Caco-2 (cell line): ENCODE data around the gene PLCB1. TPM values are rescaled to one million over a fixed set of nuclear protein-coding genes. Genes with fewer than 3 reads are reported as not detected.
A peak's percentile ranks its signal among the peaks of the same experiment; 100 is the strongest.

ENCODE experiments used
- BruUV-seq: library from RNA; stranded (reverse); fragments of 400-500 nt; replicated peaks from 2 replicates; lab custom pipeline; 2021; lab: Mats Ljungman, UMichigan
- CTCF ChIA-PET: fragments of 300-600 bp; sonication (Branson Sonifier 250); formaldehyde crosslinking; loops from one replicate; lab custom pipeline; 2022; ENCODE audit warnings: antibody characterized with exemption; lab: Charles Lee
- POLR2A ChIA-PET: fragments of 300-600 bp; sonication (Branson Sonifier 250); formaldehyde crosslinking; loops from one replicate; lab custom pipeline; 2022; ENCODE audit warnings: antibody characterized with exemption; lab: Charles Lee
- DNase-seq, 2 experiments: peaks; one replicate each; pipeline versions ENCODE4 v3.0.0 to v3.0.0-alpha.2; 2020 to 2022
- H3K27me3 ChIP-seq: replicated peaks from 2 replicates; pipeline ENCODE4 v1.6.0; 2011; ENCODE audit warnings: low read length; ENCODE audit not compliant: control insufficient read depth, insufficient read depth
- H3K36me3 ChIP-seq: 2 replicates; pipeline ENCODE4 v1.5.1; 2011; ENCODE audit warnings: low read length; ENCODE audit not compliant: control insufficient read depth, insufficient read depth
- H3K4me1 ChIP-seq: fragments of 250-450 bp; sonication (Bioruptor Pico); 2 replicates; pipeline ENCODE4 v1.5.1; 2020; ENCODE audit warnings: mild to moderate bottlenecking
- H3K4me3 ChIP-seq: 2 replicates; pipeline ENCODE4 v1.5.1; 2011; ENCODE audit warnings: low read depth, mild to moderate bottlenecking, control low read depth, low read length
- H3K9me3 ChIP-seq: fragments of 250-450 bp; sonication (Bioruptor Pico); 2 replicates; pipeline ENCODE4 v1.5.1; 2020; ENCODE audit warnings: mild to moderate bottlenecking, moderate library complexity
- H3K27ac Mint-ChIP-seq: one replicate; pipeline ENCODE4 v1.8.0; 2022; ENCODE audit warnings: mixed read lengths; ENCODE audit not compliant: unreplicated experiment
- H3K27me3 Mint-ChIP-seq: one replicate; pipeline ENCODE4 v1.8.0; 2022; ENCODE audit warnings: mixed read lengths; ENCODE audit not compliant: insufficient read depth, unreplicated experiment
- H3K36me3 Mint-ChIP-seq: one replicate; pipeline ENCODE4 v1.8.0; 2022; ENCODE audit warnings: mild to moderate bottlenecking, mixed read lengths; ENCODE audit not compliant: insufficient read depth, unreplicated experiment
- H3K4me1 Mint-ChIP-seq: one replicate; pipeline ENCODE4 v1.8.0; 2022; ENCODE audit warnings: low read depth, mixed read lengths; ENCODE audit not compliant: unreplicated experiment
- H3K4me3 Mint-ChIP-seq: one replicate; pipeline ENCODE4 v1.8.0; 2022; ENCODE audit warnings: mild to moderate bottlenecking, moderate library complexity, mixed read lengths; ENCODE audit not compliant: unreplicated experiment
- H3K9me3 Mint-ChIP-seq: one replicate; pipeline ENCODE4 v1.8.0; 2022; ENCODE audit warnings: mixed read lengths; ENCODE audit not compliant: unreplicated experiment
- intact Hi-C: fragments of 100-400 bp; cut with micrococcal nuclease; formaldehyde crosslinking; loops from one replicate; pipeline ENCODE4 v1.10.0; 2022; ENCODE audit not compliant: unreplicated experiment
- total RNA-seq: library from RNA; stranded (reverse); gene quantifications from 2 replicates; pipeline ENCODE4 v1.2.3, GENCODE V29; 2022
- TF ChIP-seq, protein P1 (sequence below), 2 experiments: fragments of 200-600 bp in 1 of 2; IDR thresholded peaks; 1 replicate in 1 of 2; 2 replicates in 1 of 2; pipeline versions ENCODE4 v1.5.1 to v1.8.0; 2011 to 2022; ENCODE audit warnings: antibody characterized with exemption in 1 of 2, control low read depth in 1 of 2, inconsistent platforms in 1 of 2, low read depth in 1 of 2, low read length in 1 of 2, mild to moderate bottlenecking in 1 of 2, moderate library complexity in 1 of 2; ENCODE audit not compliant: insufficient read depth in 1 of 2, severe bottlenecking in 1 of 2, unreplicated experiment in 1 of 2

PLCB1 gene
- total RNA-seq, 1 experiment from 2014 or later: 105 TPM

DNA sequence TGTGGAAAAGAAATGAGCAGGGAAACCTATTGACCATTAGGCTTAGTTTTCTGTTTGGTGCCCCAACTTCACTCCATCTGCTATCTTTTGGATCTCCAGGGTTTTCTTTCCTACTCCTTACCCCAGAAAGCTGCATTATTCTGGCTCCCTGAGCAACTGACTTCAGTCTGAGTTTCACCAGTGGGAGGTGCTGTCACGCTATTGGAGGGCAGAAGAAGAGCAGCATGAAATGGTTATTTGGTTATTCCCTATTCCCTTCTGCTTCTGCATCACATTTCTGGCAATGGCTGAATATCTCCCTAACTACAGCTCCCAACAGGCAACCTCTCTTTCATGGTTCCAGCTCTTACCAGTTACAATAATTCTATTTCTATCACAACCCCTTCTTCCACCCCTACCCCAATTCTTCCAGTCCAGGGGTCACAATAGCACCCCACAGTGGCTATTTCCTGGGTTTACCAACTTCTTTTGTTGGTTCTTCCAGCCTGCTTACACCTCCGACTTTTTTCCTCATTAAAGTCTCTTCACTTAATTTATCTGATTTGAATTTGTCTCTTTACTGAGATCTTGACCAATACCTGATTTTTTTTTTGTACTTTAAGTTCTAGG lies 311.5 kb downstream of the PLCB1 start:
- no TSS peak for BruUV-seq
- DNase-seq: no peak
- no peak overlapping the region for H3K4me3 Mint-ChIP-seq
- POLR2A ChIA-PET: no interaction called here
- Histone ChIP-seq H3K4me3 (no peak overlapping the region), H3K4me1 (peaks cover 16% of the 10 kb centered on the region), H3K9me3 (no peaks in the 10 kb centered on the region), H3K27me3 (no peaks in the 10 kb centered on the region), H3K36me3 (no peaks in the 10 kb centered on the region)
- TF ChIP-seq, protein P1, sequence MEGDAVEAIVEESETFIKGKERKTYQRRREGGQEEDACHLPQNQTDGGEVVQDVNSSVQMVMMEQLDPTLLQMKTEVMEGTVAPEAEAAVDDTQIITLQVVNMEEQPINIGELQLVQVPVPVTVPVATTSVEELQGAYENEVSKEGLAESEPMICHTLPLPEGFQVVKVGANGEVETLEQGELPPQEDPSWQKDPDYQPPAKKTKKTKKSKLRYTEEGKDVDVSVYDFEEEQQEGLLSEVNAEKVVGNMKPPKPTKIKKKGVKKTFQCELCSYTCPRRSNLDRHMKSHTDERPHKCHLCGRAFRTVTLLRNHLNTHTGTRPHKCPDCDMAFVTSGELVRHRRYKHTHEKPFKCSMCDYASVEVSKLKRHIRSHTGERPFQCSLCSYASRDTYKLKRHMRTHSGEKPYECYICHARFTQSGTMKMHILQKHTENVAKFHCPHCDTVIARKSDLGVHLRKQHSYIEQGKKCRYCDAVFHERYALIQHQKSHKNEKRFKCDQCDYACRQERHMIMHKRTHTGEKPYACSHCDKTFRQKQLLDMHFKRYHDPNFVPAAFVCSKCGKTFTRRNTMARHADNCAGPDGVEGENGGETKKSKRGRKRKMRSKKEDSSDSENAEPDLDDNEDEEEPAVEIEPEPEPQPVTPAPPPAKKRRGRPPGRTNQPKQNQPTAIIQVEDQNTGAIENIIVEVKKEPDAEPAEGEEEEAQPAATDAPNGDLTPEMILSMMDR (IDR thresholded peaks at IDR 0.05; ENCODE audit: insufficient read depth in 1 of 2, low read depth in 1 of 2, low read length in 1 of 2, severe bottlenecking in 1 of 2, unreplicated experiment in 1 of 2): no peak
- peaks cover 9% of the 10 kb centered on the region for H3K9me3 Mint-ChIP-seq
- CTCF ChIA-PET: no interaction called here
- no peaks in the 10 kb centered on the region for H3K27me3 Mint-ChIP-seq
- intact Hi-C loops: no loop called here
- no peaks in the 10 kb centered on the region for H3K36me3 Mint-ChIP-seq
- H3K27ac Mint-ChIP-seq: peak overlapping the region; percentile 22
- peaks cover 5% of the 10 kb centered on the region for H3K4me1 Mint-ChIP-seq

DNA sequence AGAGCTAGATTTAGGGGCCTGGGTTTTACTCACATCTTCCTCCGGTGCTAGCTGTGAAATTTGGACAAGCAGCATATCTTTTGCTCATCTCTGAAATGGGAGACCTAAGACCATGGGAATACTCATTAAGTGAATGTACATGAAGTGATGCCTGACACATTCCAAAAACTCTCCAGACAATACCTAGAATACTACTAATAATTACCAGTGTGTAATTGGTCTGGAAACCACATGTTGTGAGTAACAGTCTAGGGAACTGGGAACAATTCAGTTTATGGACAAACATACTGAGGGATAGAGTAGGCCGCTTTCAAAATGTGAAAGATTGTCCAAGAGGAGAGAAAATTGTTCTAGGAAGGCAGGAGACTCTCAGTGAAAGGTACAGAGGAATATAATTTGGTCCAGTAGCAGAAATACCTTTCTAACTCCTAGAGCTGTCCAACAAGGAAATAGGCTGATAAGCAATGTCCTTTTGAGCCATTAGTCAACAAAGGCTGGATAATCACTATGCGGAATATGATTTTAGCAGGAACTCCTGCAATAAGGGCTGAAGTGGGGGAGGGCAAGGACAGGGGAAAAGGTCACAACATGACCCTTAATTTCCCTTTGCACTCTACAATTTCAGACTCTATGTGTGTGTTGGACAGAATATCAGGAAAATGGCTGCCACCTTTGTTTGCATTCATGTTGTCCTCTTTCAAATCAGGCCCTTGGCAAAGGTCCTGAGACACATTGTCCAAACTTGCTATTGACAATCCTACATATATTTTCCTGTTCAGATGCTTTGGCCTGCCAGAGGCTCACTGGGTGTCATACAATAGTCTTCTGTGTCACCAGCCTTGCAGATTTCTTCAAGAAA lies 315.4 kb downstream of the PLCB1 start:
- no peaks in the 10 kb centered on the region for H3K9me3 ChIP-seq
- H3K27me3 ChIP-seq: no peaks in the 10 kb centered on the region
- ChIA-PET POLR2A (no interaction called here), CTCF (no interaction called here)
- peaks cover 5% of the 10 kb centered on the region for H3K4me1 Mint-ChIP-seq
- no peak overlapping the region for H3K27ac Mint-ChIP-seq
- H3K9me3 Mint-ChIP-seq: peaks cover 9% of the 10 kb centered on the region
- BruUV-seq: no TSS peak
- TF ChIP-seq, protein P1 (IDR thresholded peaks at IDR 0.05; ENCODE audit: insufficient read depth in 1 of 2, low read depth in 1 of 2, low read length in 1 of 2, severe bottlenecking in 1 of 2, unreplicated experiment in 1 of 2): no peak
- peak in 1 of 2 experiments; percentile 9 for DNase-seq
- H3K4me3 Mint-ChIP-seq: no peak overlapping the region
- no peak overlapping the region for H3K4me3 ChIP-seq
- H3K27me3 Mint-ChIP-seq: no peaks in the 10 kb centered on the region
- peaks cover 16% of the 10 kb centered on the region for H3K4me1 ChIP-seq
- no peaks in the 10 kb centered on the region for H3K36me3 ChIP-seq
- intact Hi-C loops: no loop called here
- no peaks in the 10 kb centered on the region for H3K36me3 Mint-ChIP-seq

DNA sequence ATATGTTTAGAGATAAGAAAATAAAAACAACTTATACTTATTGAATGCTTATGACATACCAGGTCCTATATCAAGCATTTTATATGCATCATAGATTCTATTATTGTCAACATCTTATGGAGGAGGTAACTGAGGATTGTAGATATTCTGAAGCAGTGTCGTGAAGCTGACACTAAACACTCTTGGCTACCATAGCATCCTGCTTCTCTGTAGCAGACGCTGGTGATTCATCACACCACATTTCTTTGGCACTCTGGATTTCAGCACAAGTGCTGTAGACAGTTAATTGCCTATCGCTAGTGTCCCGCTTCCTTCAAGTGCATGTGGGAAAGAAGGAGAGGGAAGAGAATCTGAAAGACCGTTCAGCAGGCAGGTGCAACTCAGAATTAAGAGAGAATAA lies 317.1 kb downstream of the PLCB1 start:
- BruUV-seq: no TSS peak
- no peaks in the 10 kb centered on the region for H3K36me3 ChIP-seq
- Mint-ChIP-seq H3K4me3 (no peak overlapping the region), H3K27ac (no peak overlapping the region), H3K36me3 (peaks cover 2% of the 10 kb centered on the region), H3K4me1 (peaks cover 5% of the 10 kb centered on the region), H3K9me3 (peaks cover under 1% of the 10 kb centered on the region), H3K27me3 (no peaks in the 10 kb centered on the region)
- no peak overlapping the region for H3K4me3 ChIP-seq
- intact Hi-C loops: no loop called here
- H3K4me1 ChIP-seq: peaks cover 16% of the 10 kb centered on the region
- DNase-seq: no peak
- H3K27me3 ChIP-seq: no peaks in the 10 kb centered on the region
- POLR2A ChIA-PET: no interaction called here
- TF ChIP-seq, protein P1 (IDR thresholded peaks at IDR 0.05; ENCODE audit: insufficient read depth in 1 of 2, low read depth in 1 of 2, low read length in 1 of 2, severe bottlenecking in 1 of 2, unreplicated experiment in 1 of 2): no peak
- CTCF ChIA-PET: no interaction called here
- H3K9me3 ChIP-seq: no peaks in the 10 kb centered on the region
